Stimulated activated CD4-positive, alpha-beta T cell treated with anti-CD3 and anti-CD28 coated beads, Interleukin-15, amount 100 ng/mL, for 1 hour (primary cell): Measurements from ENCODE around the gene ATF7IP.
"Not testable (repeated sequence)": the region's sequence is repeated elsewhere in the genome, so short reads cannot be mapped to it uniquely, and the experiment has no call there.

ENCODE experiments used
- DNase-seq, 2 donors: peaks; one replicate each; pipeline ENCODE4 v3.0.0-alpha.2; 2020; ENCODE audit warnings: low read depth in 1 of 2, low spot score in 1 of 2

The ATF7IP gene

GRCh38 chr12:14367040-14367661 is 1.7 kb downstream of the ATF7IP start:
- no peak for DNase-seq

GRCh38 chr12:14369311-14369710 is 3.8 kb downstream of the ATF7IP start:
- no peak for DNase-seq

- no peak for DNase-seq
Observed at GRCh38 chr12:14373217-14373616, 7.7 kb downstream of the ATF7IP start.

GRCh38 chr12:14379508-14379907 is 14.0 kb downstream of the ATF7IP start:
- DNase-seq, result no peak

GRCh38 chr12:14384783-14385638 is 19.5 kb downstream of the ATF7IP start:
- no peak for DNase-seq

GRCh38 chr12:14387219-14387871 is 21.9 kb downstream of the ATF7IP start:
- no peak for DNase-seq

- no peak for DNase-seq
Observed at GRCh38 chr12:14390449-14390848, 25.0 kb downstream of the ATF7IP start.

- no peak for DNase-seq
Observed at GRCh38 chr12:14390870-14391530, 25.5 kb downstream of the ATF7IP start.

GRCh38 chr12:14393751-14394150 is 28.3 kb downstream of the ATF7IP start:
- DNase-seq, result no peak

GRCh38 chr12:14394317-14395073 is 29.0 kb downstream of the ATF7IP start:
- DNase-seq, result no peak

GRCh38 chr12:14395074-14395778 is 29.7 kb downstream of the ATF7IP start:
- no peak for DNase-seq

GRCh38 chr12:14396071-14396470 is 30.6 kb downstream of the ATF7IP start:
- no peak for DNase-seq

- no peak for DNase-seq
Observed at GRCh38 chr12:14399871-14400270, 34.4 kb downstream of the ATF7IP start.

- DNase-seq, result no peak
Observed at GRCh38 chr12:14400599-14400998, 35.1 kb downstream of the ATF7IP start.

- not testable (repeated sequence) for DNase-seq
Observed at GRCh38 chr12:14401267-14401666, 35.8 kb downstream of the ATF7IP start.

GRCh38 chr12:14402697-14403096 is 37.2 kb downstream of the ATF7IP start:
- no peak for DNase-seq

GRCh38 chr12:14403293-14403692 is 37.8 kb downstream of the ATF7IP start:
- DNase-seq, result no peak

GRCh38 chr12:14403711-14404196 is 38.3 kb downstream of the ATF7IP start:
- DNase-seq, result no peak

GRCh38 chr12:14405407-14405806 is 39.9 kb downstream of the ATF7IP start:
- not testable (repeated sequence) for DNase-seq

- DNase-seq, result no peak
Observed at GRCh38 chr12:14408208-14408607, 42.7 kb downstream of the ATF7IP start.
